Measurements from ENCODE around the gene ALK.
"Not testable (repeated sequence)": the region's sequence is repeated elsewhere in the genome, so short reads cannot be mapped to it uniquely, and the experiment has no call there.

Gene ALK

GRCh38 chr2:29273685-29274611 is 647.4 kb downstream of the ALK start:
- no peak for DNase-seq (ENCODE audit: low spot score)

- no peak for DNase-seq (ENCODE audit: low spot score)
Observed at GRCh38 chr2:29273004-29273684, 648.2 kb downstream of the ALK start.

GRCh38 chr2:29272311-29272710 is 649.1 kb downstream of the ALK start:
- DNase-seq (ENCODE audit: low spot score): no peak

GRCh38 chr2:29270701-29271121 is 650.7 kb downstream of the ALK start:
- DNase-seq (ENCODE audit: low spot score): no peak

GRCh38 chr2:29269765-29270109 is 651.6 kb downstream of the ALK start:
- no peak for DNase-seq (ENCODE audit: low spot score)

GRCh38 chr2:29269095-29269764 is 652.2 kb downstream of the ALK start:
- no peak for DNase-seq (ENCODE audit: low spot score)

GRCh38 chr2:29267720-29268119 is 653.7 kb downstream of the ALK start:
- no peak for DNase-seq (ENCODE audit: low spot score)

GRCh38 chr2:29263886-29264285 is 657.5 kb downstream of the ALK start:
- DNase-seq (ENCODE audit: low spot score): no peak

GRCh38 chr2:29262681-29263260 is 658.6 kb downstream of the ALK start:
- no peak for DNase-seq (ENCODE audit: low spot score)

- DNase-seq (ENCODE audit: low spot score): no peak
Observed at GRCh38 chr2:29261003-29261402, 660.4 kb downstream of the ALK start.

- no peak for DNase-seq (ENCODE audit: low spot score)
Observed at GRCh38 chr2:29260142-29260772, 661.1 kb downstream of the ALK start.

- no peak for DNase-seq (ENCODE audit: low spot score)
Observed at GRCh38 chr2:29259221-29259620, 662.2 kb downstream of the ALK start.

GRCh38 chr2:29255004-29255403 is 666.4 kb downstream of the ALK start:
- DNase-seq (ENCODE audit: low spot score): peak; percentile 64

GRCh38 chr2:29253495-29254275 is 667.7 kb downstream of the ALK start:
- not testable (repeated sequence) for DNase-seq (ENCODE audit: low spot score)

GRCh38 chr2:29253026-29253425 is 668.4 kb downstream of the ALK start:
- no peak for DNase-seq (ENCODE audit: low spot score)

GRCh38 chr2:29251406-29251805 is 670.0 kb downstream of the ALK start:
- no peak for DNase-seq (ENCODE audit: low spot score)

GRCh38 chr2:29250977-29251376 is 670.4 kb downstream of the ALK start:
- DNase-seq (ENCODE audit: low spot score): no peak

GRCh38 chr2:29249666-29250253 is 671.6 kb downstream of the ALK start:
- no peak for DNase-seq (ENCODE audit: low spot score)

GRCh38 chr2:29247336-29247914 is 674.0 kb downstream of the ALK start:
- DNase-seq (ENCODE audit: low spot score): no peak

Data from Ammon's horn (tissue), 1 donor.